ENCODE data around the gene RTN4RL1. TPM values are rescaled to one million over a fixed set of nuclear protein-coding genes. Genes with fewer than 3 reads are reported as not detected.
"Not testable (repeated sequence)": the region's sequence is repeated elsewhere in the genome, so short reads cannot be mapped to it uniquely, and the experiment has no call there.

The RTN4RL1 gene
- total RNA-seq, 2 experiments from 2014 or later: 0.14 to 0.30 TPM

DNA sequence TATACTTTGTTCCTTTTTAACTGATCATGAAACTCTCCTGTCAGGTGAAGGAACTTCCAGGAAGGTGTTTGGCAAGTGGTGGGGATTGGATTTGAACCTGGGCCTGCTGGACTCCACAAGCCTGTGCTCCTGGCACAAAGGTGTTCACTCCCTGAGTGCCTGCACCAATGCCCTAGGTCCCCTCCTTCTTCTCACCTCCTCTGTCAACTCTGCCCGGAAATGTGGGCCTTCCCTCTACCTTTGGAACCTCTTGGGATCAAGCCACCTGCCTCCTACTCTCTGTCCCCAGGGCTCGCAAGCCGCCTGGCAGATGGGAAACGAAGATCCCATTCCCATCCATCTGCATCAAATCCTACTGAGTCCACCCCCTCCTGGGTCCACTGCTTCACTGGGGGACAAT, 40.0 kb downstream of the RTN4RL1 start:
- Mint-ChIP-seq H3K4me1 (ENCODE audit: low read depth) (no peaks in the 10 kb centered on the region), H3K9me3 (no peaks in the 10 kb centered on the region), H3K4me3 (no peak overlapping the region), H3K27me3 (ENCODE audit: low read depth) (no peaks in the 10 kb centered on the region), H3K36me3 (ENCODE audit: low read depth) (no peaks in the 10 kb centered on the region), H3K27ac (no peak overlapping the region)
- intact Hi-C loops (cut with micrococcal nuclease): no loop called here
- CTCF ChIA-PET: no interaction called here
- DNase-seq: no peak

GRCh38 chr17:1982793-1983366, 42.3 kb downstream of the RTN4RL1 start:
- H3K27ac Mint-ChIP-seq; DNase-seq; intact Hi-C loops (cut with micrococcal nuclease); H3K4me3 Mint-ChIP-seq; H3K27me3 Mint-ChIP-seq (ENCODE audit: low read depth); H3K4me1 Mint-ChIP-seq (ENCODE audit: low read depth); H3K36me3 Mint-ChIP-seq (ENCODE audit: low read depth); H3K9me3 Mint-ChIP-seq: not testable (repeated sequence)
- CTCF ChIA-PET: interaction anchor here (0.7 kb wide), 1 partner anchor 81 kb away, joined by 3 read pairs; no protein-coding TSS in a partner anchor

GRCh38 chr17:1980665-1981250, 44.4 kb downstream of the RTN4RL1 start:
- H3K4me1 Mint-ChIP-seq (ENCODE audit: low read depth): peaks cover 12% of the 10 kb centered on the region
- intact Hi-C loops (cut with micrococcal nuclease): no loop called here
- peaks cover 18% of the 10 kb centered on the region for H3K27me3 Mint-ChIP-seq (ENCODE audit: low read depth)
- no peaks in the 10 kb centered on the region for H3K9me3 Mint-ChIP-seq
- DNase-seq: no peak
- H3K36me3 Mint-ChIP-seq (ENCODE audit: low read depth): no peaks in the 10 kb centered on the region
- H3K27ac Mint-ChIP-seq: no peak overlapping the region
- CTCF ChIA-PET: no interaction called here
- H3K4me3 Mint-ChIP-seq: no peak overlapping the region

DNA sequence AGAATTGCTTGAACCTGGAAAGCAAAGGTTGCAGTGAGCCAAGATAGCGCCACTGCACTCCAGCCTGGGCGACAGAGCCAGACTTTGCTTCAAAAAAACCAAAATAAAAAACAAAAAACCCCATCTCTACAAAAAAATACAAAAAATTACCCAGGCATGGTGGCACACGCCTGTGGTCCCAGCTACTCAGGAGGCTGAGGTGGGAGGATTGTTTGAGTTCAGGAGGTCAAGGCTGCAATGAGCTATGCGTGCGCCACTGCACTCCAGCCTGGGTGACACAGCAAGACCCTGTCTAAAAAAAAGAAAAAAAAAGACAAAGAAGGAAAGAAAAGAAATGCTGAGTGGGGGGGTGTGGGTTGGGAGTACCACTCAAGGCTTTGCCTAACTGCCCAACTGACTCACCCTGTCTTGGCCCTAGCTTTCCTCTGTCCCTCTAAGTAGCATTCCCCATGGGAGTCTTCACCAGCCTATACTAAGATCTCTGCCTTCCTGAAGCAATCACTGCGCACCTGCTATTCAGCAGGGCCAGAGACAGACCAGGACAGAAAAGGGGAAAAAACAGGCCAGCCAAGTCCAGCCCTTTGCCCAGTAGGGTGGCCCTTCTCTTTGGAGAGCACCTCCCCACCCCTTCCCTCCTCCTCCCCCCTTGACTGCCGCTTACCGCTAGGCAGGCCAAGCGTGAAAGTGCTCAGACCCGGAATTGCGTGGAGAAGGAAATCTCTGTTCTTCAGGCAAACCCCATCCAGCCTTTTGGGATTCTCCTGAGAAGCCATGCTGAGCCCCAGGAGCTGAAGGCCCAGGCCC, 45.8 kb downstream of the RTN4RL1 start:
- no peak overlapping the region for H3K27ac Mint-ChIP-seq
- CTCF ChIA-PET: no interaction called here
- peaks cover 18% of the 10 kb centered on the region for H3K27me3 Mint-ChIP-seq (ENCODE audit: low read depth)
- no peaks in the 10 kb centered on the region for H3K9me3 Mint-ChIP-seq
- peaks cover 17% of the 10 kb centered on the region for H3K4me1 Mint-ChIP-seq (ENCODE audit: low read depth)
- H3K4me3 Mint-ChIP-seq: no peak overlapping the region
- DNase-seq: no peak
- no peaks in the 10 kb centered on the region for H3K36me3 Mint-ChIP-seq (ENCODE audit: low read depth)
- intact Hi-C loops (cut with micrococcal nuclease): no loop called here

GRCh38 chr17:1978396-1978949, 46.7 kb downstream of the RTN4RL1 start:
- Mint-ChIP-seq H3K27me3 (ENCODE audit: low read depth) (peaks cover 22% of the 10 kb centered on the region), H3K36me3 (ENCODE audit: low read depth) (no peaks in the 10 kb centered on the region), H3K27ac (no peak overlapping the region), H3K4me1 (ENCODE audit: low read depth) (peaks cover 17% of the 10 kb centered on the region), H3K9me3 (no peaks in the 10 kb centered on the region), H3K4me3 (no peak overlapping the region)
- intact Hi-C loops (cut with micrococcal nuclease): no loop called here
- DNase-seq: no peak
- CTCF ChIA-PET: no interaction called here

- no peaks in the 10 kb centered on the region for H3K9me3 Mint-ChIP-seq
- peaks cover 17% of the 10 kb centered on the region for H3K4me1 Mint-ChIP-seq (ENCODE audit: low read depth)
- DNase-seq: no peak
- H3K4me3 Mint-ChIP-seq: no peak overlapping the region
- CTCF ChIA-PET: no interaction called here
- intact Hi-C loops (cut with micrococcal nuclease): no loop called here
- H3K27me3 Mint-ChIP-seq (ENCODE audit: low read depth): peaks cover 22% of the 10 kb centered on the region
- H3K36me3 Mint-ChIP-seq (ENCODE audit: low read depth): no peaks in the 10 kb centered on the region
- H3K27ac Mint-ChIP-seq: no peak overlapping the region
Measured at GRCh38 chr17:1977583-1978395, 47.3 kb downstream of the RTN4RL1 start.

DNA sequence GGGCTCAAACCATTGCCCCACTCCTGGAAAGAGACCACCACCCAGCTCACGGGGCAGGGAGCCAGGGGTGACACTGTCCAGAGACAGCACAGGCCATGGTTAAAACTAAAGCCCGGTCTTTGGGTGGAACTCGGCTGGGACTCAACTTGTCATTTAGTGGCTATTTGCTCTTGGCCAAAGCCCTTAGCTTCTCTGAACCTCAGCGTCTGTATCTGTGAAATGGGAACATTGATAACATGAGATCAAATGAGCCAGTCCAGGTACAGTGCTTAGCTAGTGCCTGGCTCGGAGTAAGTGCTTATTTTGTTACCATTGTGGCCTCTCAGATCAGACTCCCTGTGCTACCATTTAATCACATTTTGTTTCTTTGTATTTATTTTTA, 48.5 kb downstream of the RTN4RL1 start:
- Mint-ChIP-seq H3K27me3 (ENCODE audit: low read depth) (peaks cover 27% of the 10 kb centered on the region), H3K36me3 (ENCODE audit: low read depth) (no peaks in the 10 kb centered on the region), H3K4me3 (no peak overlapping the region), H3K4me1 (ENCODE audit: low read depth) (peaks cover 23% of the 10 kb centered on the region), H3K9me3 (no peaks in the 10 kb centered on the region), H3K27ac (no peak overlapping the region)
- intact Hi-C loops (cut with micrococcal nuclease): no loop called here
- DNase-seq: no peak
- CTCF ChIA-PET: interaction anchor here (2.0 kb wide), 1 partner anchor 255 kb away, joined by 7 read pairs; no protein-coding TSS in a partner anchor

GRCh38 chr17:1976000-1976682, 49.0 kb downstream of the RTN4RL1 start:
- CTCF ChIA-PET: interaction anchor here (2.0 kb wide), 1 partner anchor 255 kb away, joined by 7 read pairs; no protein-coding TSS in a partner anchor
- H3K4me3 Mint-ChIP-seq: no peak overlapping the region
- intact Hi-C loops (cut with micrococcal nuclease): no loop called here
- peaks cover 28% of the 10 kb centered on the region for H3K27me3 Mint-ChIP-seq (ENCODE audit: low read depth)
- no peaks in the 10 kb centered on the region for H3K36me3 Mint-ChIP-seq (ENCODE audit: low read depth)
- H3K4me1 Mint-ChIP-seq (ENCODE audit: low read depth): peaks cover 23% of the 10 kb centered on the region
- no peaks in the 10 kb centered on the region for H3K9me3 Mint-ChIP-seq
- DNase-seq: peak; percentile 29
- no peak overlapping the region for H3K27ac Mint-ChIP-seq

DNA sequence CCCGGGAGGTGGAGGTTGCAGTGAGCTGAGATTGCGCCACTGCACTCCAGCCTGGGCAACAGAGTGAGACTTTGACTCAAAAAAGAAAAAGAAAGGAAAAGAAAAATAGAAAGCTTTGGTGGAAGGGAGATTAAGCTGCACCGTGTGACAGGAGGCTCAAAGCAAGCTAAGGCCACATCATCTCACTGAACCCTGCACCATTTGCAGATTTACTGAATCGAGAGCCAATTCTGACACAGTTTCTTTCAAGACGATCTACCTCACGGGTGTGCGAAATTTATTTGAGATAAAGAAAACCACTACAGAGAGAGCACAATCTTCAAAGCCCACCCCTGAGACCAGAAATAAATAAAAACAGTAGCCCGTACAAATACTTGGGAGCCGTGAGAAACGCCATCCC, 49.6 kb downstream of the RTN4RL1 start:
- no peak overlapping the region for H3K27ac Mint-ChIP-seq
- CTCF ChIA-PET: interaction anchor here (2.0 kb wide), 1 partner anchor 254 kb away, joined by 7 read pairs; no protein-coding TSS in a partner anchor
- no peaks in the 10 kb centered on the region for H3K9me3 Mint-ChIP-seq
- no peak for DNase-seq
- H3K27me3 Mint-ChIP-seq (ENCODE audit: low read depth): peaks cover 33% of the 10 kb centered on the region
- intact Hi-C loops (cut with micrococcal nuclease): no loop called here
- no peak overlapping the region for H3K4me3 Mint-ChIP-seq
- peaks cover 23% of the 10 kb centered on the region for H3K4me1 Mint-ChIP-seq (ENCODE audit: low read depth)
- no peaks in the 10 kb centered on the region for H3K36me3 Mint-ChIP-seq (ENCODE audit: low read depth)

DNA sequence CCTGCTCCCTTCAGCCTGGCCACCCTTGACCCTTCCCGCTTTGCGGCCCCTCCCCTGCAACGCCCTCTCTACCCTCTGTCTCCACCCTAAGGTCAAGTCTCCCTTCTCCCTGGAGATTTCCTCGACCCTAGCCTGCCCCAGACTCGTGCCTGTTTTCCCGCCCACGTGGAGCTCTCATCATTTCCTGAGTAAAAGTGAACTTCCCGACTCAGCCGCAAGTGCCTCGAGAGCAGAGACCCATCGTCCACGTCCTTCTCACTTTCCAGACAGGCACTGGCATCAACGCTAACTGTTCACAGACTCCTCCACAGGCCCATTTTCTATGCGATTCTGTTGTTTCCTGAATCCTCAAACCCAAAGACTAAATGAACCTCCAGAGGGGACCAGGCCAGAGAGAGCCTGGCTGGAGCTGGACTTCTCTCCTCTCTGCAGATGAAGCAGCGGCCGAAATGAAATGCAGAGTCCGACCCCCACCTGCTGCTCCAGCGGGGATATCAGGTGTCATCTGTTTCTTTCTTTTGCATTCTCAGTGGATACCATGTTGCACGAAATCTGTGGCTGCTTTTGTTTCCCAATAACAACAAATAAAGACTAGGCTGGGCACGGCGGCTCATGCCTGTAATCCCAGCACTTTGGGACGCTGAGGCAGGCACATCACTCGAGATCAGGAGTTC, 52.5 kb downstream of the RTN4RL1 start:
- CTCF ChIA-PET: interaction anchor here (0.6 kb wide), 1 partner anchor 37 kb away, joined by 3 read pairs; no protein-coding TSS in a partner anchor
- Mint-ChIP-seq H3K36me3 (ENCODE audit: low read depth) (no peaks in the 10 kb centered on the region), H3K9me3 (no peaks in the 10 kb centered on the region), H3K27ac (no peak overlapping the region), H3K4me1 (ENCODE audit: low read depth) (peaks cover 23% of the 10 kb centered on the region), H3K4me3 (no peak overlapping the region), H3K27me3 (ENCODE audit: low read depth) (peaks cover 28% of the 10 kb centered on the region)
- intact Hi-C loops (cut with micrococcal nuclease): no loop called here
- peak; percentile 38 for DNase-seq

DNA sequence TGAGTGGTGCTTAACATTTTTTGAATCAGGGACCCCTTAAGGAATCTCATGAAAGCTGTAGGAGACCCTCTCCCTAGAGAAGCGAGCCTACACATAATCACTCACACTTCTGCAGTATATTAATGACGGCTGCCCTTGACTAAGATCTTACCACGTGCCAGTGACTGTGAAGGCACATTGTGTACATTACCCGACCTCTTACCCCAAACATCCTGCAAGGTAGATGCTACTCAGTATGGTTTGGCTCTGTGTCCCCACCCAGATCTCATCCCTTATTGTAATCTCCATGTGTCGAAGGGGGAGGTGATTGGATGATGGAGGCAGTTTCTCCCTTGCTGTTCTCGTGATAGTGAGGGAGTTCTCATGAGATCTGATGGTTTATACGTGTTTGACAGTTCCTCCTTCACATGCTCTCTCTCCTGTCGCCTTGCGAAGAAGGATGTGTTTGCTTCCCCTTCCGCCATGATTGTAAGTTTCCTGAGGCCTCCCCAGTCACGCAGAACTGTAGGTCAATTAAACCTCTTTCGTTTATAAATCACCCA, 54.2 kb downstream of the RTN4RL1 start:
- CTCF ChIA-PET: no interaction called here

More for the DNA sequence above, 54.2 kb downstream of the RTN4RL1 start:
- H3K9me3 Mint-ChIP-seq: no peaks in the 10 kb centered on the region
- no peak for DNase-seq
- H3K27ac Mint-ChIP-seq: no peak overlapping the region
- H3K4me1 Mint-ChIP-seq (ENCODE audit: low read depth): peaks cover 12% of the 10 kb centered on the region
- peaks cover 20% of the 10 kb centered on the region for H3K27me3 Mint-ChIP-seq (ENCODE audit: low read depth)
- intact Hi-C loops (cut with micrococcal nuclease): no loop called here
- H3K4me3 Mint-ChIP-seq: no peak overlapping the region
- H3K36me3 Mint-ChIP-seq (ENCODE audit: low read depth): no peaks in the 10 kb centered on the region
